ENCODE results near the gene FBXO22.
"Not testable (repeated sequence)": the region's sequence is repeated elsewhere in the genome, so short reads cannot be mapped to it uniquely, and the experiment has no call there.

- not testable (repeated sequence) for TF ChIP-seq CTCF (IDR thresholded peaks at IDR 0.05; ENCODE audit: insufficient read depth, low read length); GABPA (IDR thresholded peaks at IDR 0.05; ENCODE audit: low read depth)
These were observed 81.0 kb downstream of the FBXO22 start for GRCh38 chr15:75984706-75985105.

Measured in HL-60 (cell line).